ENCODE results near the gene TSHZ3.

Gene TSHZ3

DNA sequence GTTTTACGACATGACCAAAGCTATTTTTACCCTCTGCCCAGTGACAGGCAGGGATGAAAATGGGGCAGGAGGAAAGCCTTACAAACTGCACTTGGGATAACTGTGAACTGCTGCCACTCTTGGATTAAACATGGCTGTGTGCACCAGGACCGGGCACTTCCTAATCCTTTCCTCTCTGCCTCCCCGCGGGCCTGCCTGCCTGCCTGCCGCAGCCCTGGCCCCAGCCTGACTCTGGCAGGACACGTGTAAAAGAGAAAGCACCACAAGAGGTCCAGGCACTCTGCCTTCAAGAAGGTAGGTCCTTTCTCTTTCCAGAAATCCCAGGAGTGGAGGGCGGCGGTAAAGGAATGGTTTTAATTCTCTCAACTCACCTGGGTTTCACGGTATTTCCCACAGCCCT is 4.8 kb downstream of the TSHZ3 start:
- Histone ChIP-seq H3K36me3 (ENCODE audit: control insufficient read depth, insufficient read depth, low read length) (no peaks in the 10 kb centered on the region), H3K4me1 (ENCODE audit: control insufficient read depth, insufficient read depth, low read length) (no peaks in the 10 kb centered on the region), H3K9ac (ENCODE audit: low read length) (no peak overlapping the region), H3K9me3 (ENCODE audit: control insufficient read depth, low read length) (no peaks in the 10 kb centered on the region), H3K4me3 (ENCODE audit: low read length) (no peak overlapping the region), H3K27me3 (ENCODE audit: control insufficient read depth, insufficient read depth, low read length) (peaks cover 17% of the 10 kb centered on the region)

DNA sequence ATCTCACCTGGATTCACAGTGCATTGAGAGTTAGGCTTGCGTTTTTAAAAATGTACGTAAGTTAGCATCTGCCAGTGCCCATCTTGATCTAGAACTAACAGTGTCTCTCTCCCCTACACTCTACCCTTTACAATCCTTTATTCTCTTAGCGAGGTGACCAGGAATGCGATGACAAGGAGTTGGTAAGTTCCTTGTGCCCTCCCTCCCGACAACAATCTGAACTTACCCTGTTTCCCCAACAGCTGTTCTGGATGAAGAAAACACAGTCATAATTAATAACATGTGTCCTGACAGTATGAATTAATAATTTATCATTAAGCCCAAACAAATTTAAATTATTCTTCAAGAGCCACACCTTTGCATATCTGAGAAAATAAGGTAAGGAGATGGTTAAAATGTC is 6.3 kb downstream of the TSHZ3 start:
- Histone ChIP-seq H3K27me3 (ENCODE audit: control insufficient read depth, insufficient read depth, low read length) (peaks cover 11% of the 10 kb centered on the region), H3K4me3 (ENCODE audit: low read length) (no peak overlapping the region), H3K9me3 (ENCODE audit: control insufficient read depth, low read length) (no peaks in the 10 kb centered on the region), H3K36me3 (ENCODE audit: control insufficient read depth, insufficient read depth, low read length) (no peaks in the 10 kb centered on the region), H3K9ac (ENCODE audit: low read length) (no peak overlapping the region), H3K4me1 (ENCODE audit: control insufficient read depth, insufficient read depth, low read length) (no peaks in the 10 kb centered on the region)

DNA sequence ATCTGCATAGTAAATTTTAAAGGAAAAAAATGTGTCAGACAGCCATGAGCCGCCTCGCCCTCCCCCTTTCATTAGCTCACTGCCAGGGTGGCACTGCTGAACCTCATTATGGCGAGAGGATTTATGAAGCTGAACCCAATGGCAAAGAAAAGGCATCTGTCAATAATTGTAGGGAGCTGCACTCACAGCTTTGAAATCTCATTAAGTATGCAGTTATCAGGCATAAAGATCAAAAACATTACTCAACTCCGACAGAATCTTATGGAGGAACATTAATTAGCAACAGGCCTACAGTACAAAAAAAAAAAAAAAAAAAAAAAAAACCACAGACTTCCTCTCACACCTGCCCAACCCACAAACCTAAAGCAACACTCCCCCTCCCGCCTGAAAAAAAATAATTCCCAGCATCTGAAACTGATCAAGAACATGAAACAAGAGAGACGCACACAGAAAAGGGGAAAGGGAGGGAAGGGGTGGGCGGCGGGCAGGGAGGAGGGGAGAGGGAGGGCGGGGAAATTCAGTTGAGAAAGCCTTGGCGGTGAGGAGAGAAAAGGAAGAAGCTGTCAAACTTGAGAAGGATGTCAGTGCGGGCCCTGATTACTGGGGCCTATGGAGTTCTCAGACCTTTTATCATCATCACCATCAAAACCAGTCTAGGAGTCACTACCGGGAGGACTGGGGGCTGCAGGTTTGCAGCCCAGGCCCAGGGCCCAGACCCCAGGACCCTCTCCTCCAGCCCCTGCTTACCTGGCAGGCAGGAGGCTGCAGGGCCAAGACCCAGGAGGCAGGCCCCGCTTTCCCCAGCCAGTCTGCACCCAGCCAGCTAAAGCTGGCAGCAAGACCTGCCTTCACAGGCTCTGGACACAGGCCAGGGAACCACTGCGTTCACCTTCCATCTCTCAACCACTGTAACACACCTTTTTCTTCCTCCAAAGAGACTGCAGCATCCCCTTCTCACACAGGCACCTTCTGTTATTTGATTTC is 8.9 kb downstream of the TSHZ3 start:
- Histone ChIP-seq H3K4me1 (ENCODE audit: control insufficient read depth, insufficient read depth, low read length) (no peaks in the 10 kb centered on the region), H3K27me3 (ENCODE audit: control insufficient read depth, insufficient read depth, low read length) (peaks cover 6% of the 10 kb centered on the region), H3K9ac (ENCODE audit: low read length) (no peak overlapping the region)

DNA sequence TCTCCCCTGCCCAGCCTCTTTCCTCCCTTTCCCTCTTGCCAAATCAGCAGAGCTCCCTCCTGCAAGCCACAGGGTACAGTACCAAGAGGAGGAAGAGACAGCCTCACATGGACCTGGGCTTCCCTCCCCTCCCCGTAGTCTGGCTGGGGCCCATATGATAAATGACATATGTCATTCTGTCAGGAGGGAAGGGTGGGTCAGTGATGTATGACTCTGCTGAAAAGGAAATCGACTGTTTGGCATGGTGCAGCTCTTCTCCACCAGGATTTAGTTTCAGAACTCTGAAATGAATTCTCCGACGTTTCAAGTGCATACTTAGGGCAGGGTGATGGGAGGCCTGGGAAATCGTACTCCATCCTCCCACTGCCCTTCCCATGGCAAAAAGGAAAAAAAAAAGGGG is 9.8 kb downstream of the TSHZ3 start:
- Histone ChIP-seq H3K4me3 (ENCODE audit: low read length) (no peak overlapping the region), H3K36me3 (ENCODE audit: control insufficient read depth, insufficient read depth, low read length) (no peaks in the 10 kb centered on the region), H3K27me3 (ENCODE audit: control insufficient read depth, insufficient read depth, low read length) (peaks cover 6% of the 10 kb centered on the region), H3K4me1 (ENCODE audit: control insufficient read depth, insufficient read depth, low read length) (no peaks in the 10 kb centered on the region), H3K9ac (ENCODE audit: low read length) (no peak overlapping the region), H3K9me3 (ENCODE audit: control insufficient read depth, low read length) (no peaks in the 10 kb centered on the region)

More for the DNA sequence above, 8.9 kb downstream of the TSHZ3 start:
- Histone ChIP-seq H3K9me3 (ENCODE audit: control insufficient read depth, low read length) (no peaks in the 10 kb centered on the region), H3K4me3 (ENCODE audit: low read length) (no peak overlapping the region), H3K36me3 (ENCODE audit: control insufficient read depth, insufficient read depth, low read length) (no peaks in the 10 kb centered on the region)

DNA sequence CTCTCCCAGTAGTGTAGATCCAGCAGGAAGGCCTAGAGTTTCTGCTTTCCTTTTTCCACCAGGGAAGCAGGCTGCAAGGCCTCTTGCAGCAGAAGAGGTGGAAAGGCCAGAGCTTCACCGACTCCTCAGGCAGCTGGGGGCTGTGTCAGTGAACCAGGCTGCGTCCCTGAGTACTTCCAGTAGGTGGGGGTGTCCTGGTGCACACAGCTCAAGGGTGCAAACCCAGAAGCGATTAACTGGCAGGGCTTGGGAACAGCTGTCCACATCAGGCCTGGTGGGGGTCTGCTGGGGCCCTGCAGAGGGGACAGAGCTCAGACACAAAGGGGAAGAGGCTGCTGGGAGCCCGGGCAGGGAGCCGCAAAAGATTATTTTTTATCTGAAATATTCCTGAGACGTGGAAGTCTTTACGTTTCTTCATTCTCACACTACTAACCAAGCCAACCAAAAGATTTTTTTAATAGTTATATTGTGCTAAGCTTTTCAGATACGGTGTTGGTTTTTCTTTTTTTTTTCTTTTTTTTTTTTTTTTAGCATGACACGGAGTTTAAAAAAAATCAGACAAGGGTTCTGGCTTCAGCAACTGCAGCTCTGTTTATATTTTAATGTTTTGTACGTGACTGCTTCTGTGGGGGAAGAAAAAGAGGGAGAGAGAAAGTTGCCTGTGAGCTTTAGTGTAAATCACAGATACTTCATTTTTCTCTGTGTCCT is 11.0 kb downstream of the TSHZ3 start:
- Histone ChIP-seq H3K9me3 (ENCODE audit: control insufficient read depth, low read length) (no peaks in the 10 kb centered on the region), H3K4me1 (ENCODE audit: control insufficient read depth, insufficient read depth, low read length) (no peaks in the 10 kb centered on the region), H3K4me3 (ENCODE audit: low read length) (no peak overlapping the region), H3K27me3 (ENCODE audit: control insufficient read depth, insufficient read depth, low read length) (peaks cover 6% of the 10 kb centered on the region), H3K36me3 (ENCODE audit: control insufficient read depth, insufficient read depth, low read length) (no peaks in the 10 kb centered on the region), H3K9ac (ENCODE audit: low read length) (no peak overlapping the region)

DNA sequence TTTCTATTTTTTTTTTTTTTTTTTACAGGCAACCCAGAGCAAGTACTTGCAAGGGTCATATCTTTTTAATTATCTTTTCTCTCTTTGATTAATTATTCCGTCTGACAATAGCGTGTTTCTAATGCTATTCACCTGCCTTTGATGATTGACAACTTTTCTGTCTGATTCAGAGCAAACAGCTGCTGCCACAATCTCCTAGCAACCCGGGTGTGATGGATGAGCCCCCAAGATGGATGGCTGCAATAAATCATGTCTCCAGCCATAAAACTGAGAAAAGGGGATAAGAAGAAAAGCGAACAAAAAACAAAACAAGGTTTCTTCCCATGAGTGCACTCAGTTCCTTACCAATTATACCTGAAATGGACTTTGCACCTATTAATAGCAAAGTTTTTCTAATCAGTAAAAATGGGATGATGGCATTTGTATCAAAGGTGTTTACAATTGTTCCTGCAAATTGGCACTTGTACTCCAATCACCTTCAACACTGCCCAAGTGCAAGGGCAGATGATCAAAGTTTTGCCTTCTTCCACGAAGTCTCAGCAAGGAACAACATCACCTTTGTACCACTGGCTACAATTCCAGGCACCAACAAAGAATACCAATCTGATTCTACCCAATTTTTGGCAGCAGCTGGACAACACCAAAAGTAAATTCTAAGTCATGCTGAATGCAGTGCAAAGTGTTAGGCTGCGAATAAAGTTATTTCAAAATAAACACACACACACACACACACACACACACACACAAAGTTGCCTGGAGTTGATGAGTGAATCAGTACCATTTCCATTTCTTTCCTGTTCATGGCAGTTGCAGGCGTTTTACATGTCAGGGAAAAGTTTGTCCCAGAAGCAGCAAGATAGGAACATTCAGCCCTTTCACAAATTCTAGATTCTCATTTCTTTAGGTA is 12.0 kb downstream of the TSHZ3 start:
- Histone ChIP-seq H3K27me3 (ENCODE audit: control insufficient read depth, insufficient read depth, low read length) (peaks cover 6% of the 10 kb centered on the region), H3K36me3 (ENCODE audit: control insufficient read depth, insufficient read depth, low read length) (no peaks in the 10 kb centered on the region), H3K9me3 (ENCODE audit: control insufficient read depth, low read length) (no peaks in the 10 kb centered on the region), H3K4me1 (ENCODE audit: control insufficient read depth, insufficient read depth, low read length) (no peaks in the 10 kb centered on the region), H3K4me3 (ENCODE audit: low read length) (no peak overlapping the region), H3K9ac (ENCODE audit: low read length) (no peak overlapping the region)

DNA sequence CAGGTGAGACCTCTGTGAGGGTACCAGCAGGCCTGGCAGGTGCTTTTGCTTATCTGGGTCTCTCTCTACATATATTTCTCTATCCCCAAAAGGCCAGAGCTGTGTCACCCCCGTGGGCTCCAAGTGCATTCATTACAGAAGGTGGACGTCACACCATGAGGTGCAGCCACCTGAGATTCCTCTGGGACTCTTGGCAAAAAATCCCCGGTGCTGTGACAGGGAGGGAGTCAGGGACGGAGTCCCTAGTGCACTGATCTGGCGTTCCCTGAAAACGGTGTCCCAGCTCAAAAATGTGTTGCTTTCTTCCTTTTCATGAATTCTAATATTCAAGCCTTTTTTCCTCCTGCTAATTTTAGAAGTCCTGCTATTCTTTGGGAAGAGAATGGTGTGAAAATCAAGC is 13.5 kb downstream of the TSHZ3 start:
- H3K9ac ChIP-seq (ENCODE audit: low read length) = no peak overlapping the region
- peaks cover 6% of the 10 kb centered on the region for H3K27me3 ChIP-seq (ENCODE audit: control insufficient read depth, insufficient read depth, low read length)
- H3K4me1 ChIP-seq (ENCODE audit: control insufficient read depth, insufficient read depth, low read length) = peaks cover 2% of the 10 kb centered on the region
- no peak overlapping the region for H3K4me3 ChIP-seq (ENCODE audit: low read length)
- H3K9me3 ChIP-seq (ENCODE audit: control insufficient read depth, low read length) = no peaks in the 10 kb centered on the region
- H3K36me3 ChIP-seq (ENCODE audit: control insufficient read depth, insufficient read depth, low read length) = no peaks in the 10 kb centered on the region

DNA sequence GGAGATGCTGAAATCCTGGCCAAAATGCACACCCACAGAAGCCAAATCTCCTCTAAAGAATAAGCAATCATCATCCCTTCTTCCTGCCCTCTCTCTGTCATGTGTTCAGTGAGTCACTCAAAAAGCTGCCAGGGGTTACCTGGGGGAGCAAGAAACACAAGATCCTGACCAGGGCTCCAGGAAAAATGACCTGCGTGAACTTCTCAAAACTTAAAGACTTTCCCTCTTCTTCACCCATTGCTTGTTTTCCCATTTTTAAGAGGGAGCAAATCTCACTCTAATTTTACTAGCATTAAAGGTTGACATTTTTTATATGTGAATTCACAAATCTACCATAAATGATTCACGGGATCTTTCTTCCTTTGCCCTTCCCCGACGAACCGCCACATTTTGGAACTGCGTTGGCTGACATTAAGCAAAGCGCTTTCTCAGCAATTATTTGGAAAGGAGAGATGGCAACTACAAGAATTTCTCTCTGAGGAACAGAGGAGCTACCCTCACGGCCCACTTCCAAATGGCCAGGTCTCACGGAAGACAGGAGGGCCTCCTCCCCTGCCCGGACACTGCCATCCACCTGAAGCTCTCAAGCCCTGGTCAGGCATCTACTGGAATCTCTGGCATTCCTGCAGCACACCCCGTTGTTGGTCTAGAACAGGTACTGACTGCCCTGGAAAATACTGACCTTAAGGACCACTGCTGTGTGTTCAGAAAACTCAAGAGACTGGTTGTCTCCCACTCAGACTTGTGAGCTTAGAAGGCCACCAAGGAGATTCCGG is 14.2 kb downstream of the TSHZ3 start:
- no peak overlapping the region for H3K9ac ChIP-seq (ENCODE audit: low read length)
- peaks cover 5% of the 10 kb centered on the region for H3K4me1 ChIP-seq (ENCODE audit: control insufficient read depth, insufficient read depth, low read length)
- no peak overlapping the region for H3K4me3 ChIP-seq (ENCODE audit: low read length)
- no peaks in the 10 kb centered on the region for H3K36me3 ChIP-seq (ENCODE audit: control insufficient read depth, insufficient read depth, low read length)
- no peaks in the 10 kb centered on the region for H3K9me3 ChIP-seq (ENCODE audit: control insufficient read depth, low read length)
- peaks cover 6% of the 10 kb centered on the region for H3K27me3 ChIP-seq (ENCODE audit: control insufficient read depth, insufficient read depth, low read length)

DNA sequence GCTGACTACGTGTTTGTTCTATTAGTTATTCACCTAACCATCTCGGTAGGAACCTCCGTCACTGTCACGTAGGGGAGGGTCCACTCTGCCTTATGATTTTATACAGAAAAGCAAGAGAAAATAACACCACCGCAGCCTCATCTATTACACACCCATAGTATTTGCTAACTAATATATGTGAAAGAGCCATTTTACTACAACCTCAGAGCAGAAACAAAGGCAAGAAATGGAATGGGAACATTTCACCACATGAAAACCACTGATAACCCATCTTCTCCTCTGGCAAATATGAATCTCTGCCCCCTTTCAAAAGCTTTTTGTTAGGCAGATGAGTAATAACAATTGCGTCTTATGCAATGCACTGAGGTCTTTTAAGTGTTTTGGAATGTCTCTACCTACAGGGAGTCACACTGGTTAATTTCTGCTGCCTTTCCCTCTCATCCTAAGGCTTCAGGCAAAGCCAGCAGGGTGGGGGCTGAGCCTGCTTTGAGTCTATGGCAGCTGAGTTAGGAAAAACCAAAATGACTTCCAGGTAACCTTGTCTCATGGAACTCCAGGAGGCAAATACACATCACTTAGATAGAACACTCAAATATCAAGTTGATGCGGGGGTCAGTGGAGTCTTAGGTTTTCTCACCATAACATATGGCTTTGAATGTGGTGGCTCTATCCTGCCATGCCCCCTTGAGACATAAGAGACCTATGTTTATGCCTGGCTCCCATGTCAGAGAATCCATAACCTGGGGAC is 15.0 kb downstream of the TSHZ3 start:
- H3K4me1 ChIP-seq (ENCODE audit: control insufficient read depth, insufficient read depth, low read length) = peaks cover 5% of the 10 kb centered on the region
- H3K4me3 ChIP-seq (ENCODE audit: low read length) = no peak overlapping the region
- no peaks in the 10 kb centered on the region for H3K9me3 ChIP-seq (ENCODE audit: control insufficient read depth, low read length)
- no peak overlapping the region for H3K9ac ChIP-seq (ENCODE audit: low read length)
- H3K36me3 ChIP-seq (ENCODE audit: control insufficient read depth, insufficient read depth, low read length) = no peaks in the 10 kb centered on the region
- H3K27me3 ChIP-seq (ENCODE audit: control insufficient read depth, insufficient read depth, low read length) = peaks cover 3% of the 10 kb centered on the region

DNA sequence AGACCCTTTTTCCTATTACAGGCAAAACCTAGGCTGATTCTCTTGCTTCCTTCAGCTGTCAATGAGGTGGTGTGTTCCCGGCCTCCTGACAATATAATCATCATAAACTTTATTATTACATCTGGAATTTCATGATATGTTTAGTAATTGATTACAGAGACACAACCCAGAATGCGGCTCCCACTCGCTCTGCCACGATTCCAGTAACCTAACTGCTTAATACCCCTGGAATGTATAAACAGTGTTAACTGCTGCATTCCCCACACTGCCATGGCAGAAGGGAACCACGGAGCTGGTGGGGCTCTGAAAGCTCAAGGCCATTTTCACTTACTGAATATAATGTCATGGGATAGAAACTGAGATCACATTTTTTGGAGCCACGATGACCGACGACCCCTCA is 17.1 kb downstream of the TSHZ3 start:
- no peaks in the 10 kb centered on the region for H3K36me3 ChIP-seq (ENCODE audit: control insufficient read depth, insufficient read depth, low read length)
- H3K4me1 ChIP-seq (ENCODE audit: control insufficient read depth, insufficient read depth, low read length) = peaks cover 5% of the 10 kb centered on the region
- no peaks in the 10 kb centered on the region for H3K27me3 ChIP-seq (ENCODE audit: control insufficient read depth, insufficient read depth, low read length)
- no peaks in the 10 kb centered on the region for H3K9me3 ChIP-seq (ENCODE audit: control insufficient read depth, low read length)
- no peak overlapping the region for H3K4me3 ChIP-seq (ENCODE audit: low read length)
- H3K9ac ChIP-seq (ENCODE audit: low read length) = no peak overlapping the region

DNA sequence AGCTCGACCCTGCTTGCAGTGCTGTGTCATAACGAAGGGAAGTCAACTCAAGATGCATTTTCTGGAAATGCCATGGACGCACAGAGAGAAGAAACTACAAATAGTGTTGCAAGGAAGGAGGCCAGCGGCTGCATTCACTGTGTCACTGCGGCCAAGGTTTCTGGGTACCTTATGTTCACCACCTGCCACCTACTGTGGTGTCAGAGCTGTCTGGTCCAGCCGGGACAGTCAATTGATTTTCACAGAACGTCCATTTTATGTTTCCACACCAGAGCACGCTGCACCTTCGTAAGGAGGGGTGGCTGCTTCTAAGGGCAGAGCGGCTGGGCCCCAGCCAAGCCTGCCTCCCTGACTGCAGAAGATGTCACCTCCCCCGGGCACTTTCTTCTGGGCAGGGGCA is 17.7 kb downstream of the TSHZ3 start:
- no peaks in the 10 kb centered on the region for H3K27me3 ChIP-seq (ENCODE audit: control insufficient read depth, insufficient read depth, low read length)
- no peaks in the 10 kb centered on the region for H3K9me3 ChIP-seq (ENCODE audit: control insufficient read depth, low read length)
- H3K9ac ChIP-seq (ENCODE audit: low read length) = no peak overlapping the region
- H3K4me3 ChIP-seq (ENCODE audit: low read length) = no peak overlapping the region
- no peaks in the 10 kb centered on the region for H3K36me3 ChIP-seq (ENCODE audit: control insufficient read depth, insufficient read depth, low read length)
- H3K4me1 ChIP-seq (ENCODE audit: control insufficient read depth, insufficient read depth, low read length) = peaks cover 5% of the 10 kb centered on the region
